ENCODE measurements around the gene TMEM222. TPM values are rescaled to one million over a fixed set of nuclear protein-coding genes. Genes with fewer than 3 reads are reported as not detected.

Gene TMEM222
- total and polyA plus RNA-seq, 2 of the 4 experiments (the other 2 are of a cell fraction), result 19.9 to 54.1 TPM

- CTCF ChIA-PET, result interaction anchor here (0.6 to 1.1 kb wide), 4 partner anchors 7 to 63 kb away, joined by 3 to 4 read pairs (median 4); no protein-coding TSS in a partner anchor
- POLR2A ChIA-PET (ENCODE audit: unreplicated experiment), result interaction anchor here (0.6 kb wide), 1 partner anchor 120 kb away, joined by 5 read pairs; no protein-coding TSS in a partner anchor
- 94% methylated on average over 3 of the region's 12 CpGs; no CpG with 5 or more reads in 1 of the 2 experiments for WGBS, 2 experiments (ENCODE audit: extremely low coverage in 2 of 2, insufficient read length in 1 of 2)
- Histone ChIP-seq H3K56ac (ENCODE audit: extremely low read depth, insufficient read depth, low read length) (no peak overlapping the region), H3K27me3 (ENCODE audit: control insufficient read depth, insufficient read depth, low read length) (no peaks in the 10 kb centered on the region; the same call in 1 of the 2 replicates), H2AK9ac (replicated peaks; ENCODE audit: low read depth, low read length, poor library complexity) (no peak overlapping the region), H3K18ac (ENCODE audit: low read depth, low read length) (no peak overlapping the region), H2BK120ac (ENCODE audit: low read depth, low read length) (no peak overlapping the region), H2BK5ac (ENCODE audit: low read depth, low read length, poor library complexity, severe bottlenecking) (no peak overlapping the region), H3K4ac (ENCODE audit: low read depth, low read length) (no peak overlapping the region), H3K4me2 (ENCODE audit: low read depth, low read length) (no peak overlapping the region), H3K9me1 (ENCODE audit: insufficient read depth, low read length) (peaks cover 7% of the 10 kb centered on the region), H2AFZ (replicated peaks; ENCODE audit: low read length, poor library complexity) (no peak overlapping the region), H4K20me1 (ENCODE audit: insufficient read depth, low read length) (no peaks in the 10 kb centered on the region), H3K27ac (ENCODE audit: insufficient read depth, low read length) (no peak overlapping the region), H2AK5ac (ENCODE audit: low read depth, low read length) (no peak overlapping the region), H2BK20ac (ENCODE audit: low read depth, low read length) (no peak overlapping the region), H3K23ac (ENCODE audit: low read depth, low read length) (no peak overlapping the region), H4K5ac (ENCODE audit: low read depth, low read length) (no peak overlapping the region), H4K8ac (ENCODE audit: low read depth in 2 of 2, low read length in 2 of 2) (no peak overlapping the region), H3K4me1 (ENCODE audit: control insufficient read depth, insufficient read depth, low read length) (peaks cover 20% of the 10 kb centered on the region), H3K9me3 (ENCODE audit: control insufficient read depth, insufficient read depth, low read length) (no peaks in the 10 kb centered on the region), H4K91ac (ENCODE audit: insufficient read depth, low read depth, low read length) (no peak overlapping the region), H3K36me3 (ENCODE audit: control insufficient read depth, insufficient read depth, low read length) (no peaks in the 10 kb centered on the region), H3K4me3 (ENCODE audit: insufficient read depth, low read depth, low read length) (no peak overlapping the region), H3K9ac (ENCODE audit: low read depth, low read length) (no peak overlapping the region), H2BK15ac (ENCODE audit: low read depth, low read length) (no peak overlapping the region), H3K79me1 (ENCODE audit: low read depth in 1 of 2, low read length in 2 of 2) (no peaks in the 10 kb centered on the region), H3K14ac (replicated peaks; ENCODE audit: low read depth, low read length) (no peak overlapping the region)
- DNase-seq (no peak), ATAC-seq (ENCODE audit: low read depth) (no peak)
- intact Hi-C loops (cut with micrococcal nuclease) (no loop called here), dilution Hi-C loops (cut with HindIII; ENCODE audit: low sequenced_read_pairs, unreplicated experiment) (no loop called here), in situ Hi-C loops (cut with MboI; ENCODE audit: low sequenced_read_pairs) (no loop called here)
- BruUV-seq (replicated peaks), result no TSS peak
- no peak for TF ChIP-seq USF2 (IDR thresholded peaks at IDR 0.05; ENCODE audit: low read depth, low read length)
- no peak for TF ChIP-seq RCOR1 (IDR thresholded peaks at IDR 0.05; ENCODE audit: insufficient replicate concordance, low read length)
- TF ChIP-seq MAFK (IDR thresholded peaks at IDR 0.05; ENCODE audit: low read depth, low read length), result no peak
- no peak for TF ChIP-seq POLR2A (IDR thresholded peaks at IDR 0.05; ENCODE audit: low read depth, low read length)
- no peak for TF ChIP-seq ELK1 (IDR thresholded peaks at IDR 0.05; ENCODE audit: borderline replicate concordance, low read depth, low read length)
- TF ChIP-seq CTCF (conservative IDR thresholded peaks at IDR 0.05; ENCODE audit: low read depth, low read length), result no peak
- no peak for TF ChIP-seq CEBPB (IDR thresholded peaks at IDR 0.05; ENCODE audit: low read depth, low read length)
- no peak for TF ChIP-seq BHLHE40 (IDR thresholded peaks at IDR 0.05; ENCODE audit: low read depth, low read length)
- TF ChIP-seq MXI1 (IDR thresholded peaks at IDR 0.05; ENCODE audit: borderline replicate concordance, low read depth, low read length), result no peak
Measured at GRCh38 chr1:27345272-27345671, 23.3 kb downstream of the TMEM222 start.

Measured in IMR-90 (cell line).